Hepatocyte (in vitro differentiated cells): ENCODE measurements around the gene GIMAP4.
"Not testable (repeated sequence)": the region's sequence is repeated elsewhere in the genome, so short reads cannot be mapped to it uniquely, and the experiment has no call there.

Experiments
- EZH2 ChIP-seq: fragments of 200-600 bp; sonication (generic); IDR thresholded peaks from 2 replicates; pipeline ENCODE4 v1.6.1; 2016; ENCODE audit warnings: antibody characterized with exemption, mild to moderate bottlenecking, borderline replicate concordance
- TF ChIP-seq, protein P1 (sequence below): fragments of 200-600 bp; sonication (generic); IDR thresholded peaks from 2 replicates; pipeline ENCODE4 v1.5.1; 2016; ENCODE audit warnings: antibody characterized with exemption, mild to moderate bottlenecking; ENCODE audit not compliant: poor library complexity

DNA sequence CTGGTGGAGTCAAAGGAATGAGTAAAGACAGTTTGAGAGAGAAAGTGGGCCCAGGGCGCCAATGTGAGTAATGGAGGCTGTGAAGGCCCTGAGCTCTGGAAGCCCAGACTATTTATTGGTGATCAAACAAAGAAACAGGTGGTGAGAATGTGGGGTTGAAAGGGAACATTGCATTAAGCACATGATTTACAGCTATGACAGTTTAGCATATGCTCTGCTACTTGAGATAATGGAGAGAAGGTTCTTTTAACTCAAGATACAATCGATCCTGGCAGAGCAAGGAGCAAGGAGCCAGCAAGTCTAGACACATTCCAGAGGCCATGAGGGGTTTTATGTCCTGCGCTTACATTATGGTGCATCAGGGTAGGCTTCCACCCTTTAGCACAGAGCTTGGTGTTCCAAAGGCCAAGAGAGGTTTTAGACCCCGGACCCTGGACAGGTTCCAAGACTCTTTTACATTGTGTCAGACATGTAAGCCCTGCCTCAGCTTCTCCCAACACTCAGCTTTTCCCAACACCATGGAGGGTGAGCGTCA is 48.1 kb downstream of the GIMAP4 start:
- not testable (repeated sequence) for TF ChIP-seq EZH2
- TF ChIP-seq, protein P1, sequence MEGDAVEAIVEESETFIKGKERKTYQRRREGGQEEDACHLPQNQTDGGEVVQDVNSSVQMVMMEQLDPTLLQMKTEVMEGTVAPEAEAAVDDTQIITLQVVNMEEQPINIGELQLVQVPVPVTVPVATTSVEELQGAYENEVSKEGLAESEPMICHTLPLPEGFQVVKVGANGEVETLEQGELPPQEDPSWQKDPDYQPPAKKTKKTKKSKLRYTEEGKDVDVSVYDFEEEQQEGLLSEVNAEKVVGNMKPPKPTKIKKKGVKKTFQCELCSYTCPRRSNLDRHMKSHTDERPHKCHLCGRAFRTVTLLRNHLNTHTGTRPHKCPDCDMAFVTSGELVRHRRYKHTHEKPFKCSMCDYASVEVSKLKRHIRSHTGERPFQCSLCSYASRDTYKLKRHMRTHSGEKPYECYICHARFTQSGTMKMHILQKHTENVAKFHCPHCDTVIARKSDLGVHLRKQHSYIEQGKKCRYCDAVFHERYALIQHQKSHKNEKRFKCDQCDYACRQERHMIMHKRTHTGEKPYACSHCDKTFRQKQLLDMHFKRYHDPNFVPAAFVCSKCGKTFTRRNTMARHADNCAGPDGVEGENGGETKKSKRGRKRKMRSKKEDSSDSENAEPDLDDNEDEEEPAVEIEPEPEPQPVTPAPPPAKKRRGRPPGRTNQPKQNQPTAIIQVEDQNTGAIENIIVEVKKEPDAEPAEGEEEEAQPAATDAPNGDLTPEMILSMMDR = not testable (repeated sequence)
